Measurements from ENCODE around the gene TPCN2. TPM values are rescaled to one million over a fixed set of nuclear protein-coding genes. Genes with fewer than 3 reads are reported as not detected.

The TPCN2 gene
- total RNA-seq, 4 donors from 2014 or later = 18.7 to 34.5 (median 24.7) TPM

DNA sequence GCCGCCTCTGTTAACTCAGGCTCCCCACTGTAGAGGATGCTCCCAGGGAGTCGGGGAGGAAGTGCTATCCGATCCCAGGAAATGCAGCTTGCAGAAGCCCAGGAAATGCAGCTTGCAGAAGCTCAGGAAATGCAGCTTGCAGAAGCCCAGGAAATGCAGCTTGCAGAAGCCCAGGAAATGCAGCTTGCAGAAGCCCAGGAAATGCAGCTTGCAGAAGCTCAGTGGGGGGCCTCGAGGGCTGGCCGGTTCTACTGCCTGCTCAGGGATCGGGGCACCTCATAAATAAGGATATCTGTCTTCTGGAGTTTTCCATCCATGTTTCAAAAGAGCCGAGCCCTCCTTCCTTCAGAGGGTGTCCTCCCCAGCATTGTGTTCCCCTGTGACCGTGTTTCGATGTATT, 81.9 kb downstream of the TPCN2 start:
- H3K4me3 ChIP-seq = no peak overlapping the region
- intact Hi-C loops (cut with DNase I) = loop anchor here (5.0 to 10.0 kb wide), 2 partner anchors 154 to 512 kb away; partner anchors contain the start of gene CCND1
- H3K27me3 ChIP-seq = no peaks in the 10 kb centered on the region
- DNase-seq (ENCODE audit: extremely low spot score) = no peak
- peak overlapping the region in 1 of 4 donors; percentile 48 for H3K27ac ChIP-seq (replicated peaks in 1 of 4)
- peaks cover 21 to 28% (median 23%) of the 10 kb centered on the region in 4 donors for H3K4me1 ChIP-seq
- H3K9me3 ChIP-seq = peaks cover 0 to 4% (median 2%) of the 10 kb centered on the region in 4 donors
- 68% methylated on average over 7 of the region's 9 CpGs for WGBS
- no peak for TF ChIP-seq EP300 (IDR thresholded peaks at IDR 0.05)
- TF ChIP-seq, protein P1, sequence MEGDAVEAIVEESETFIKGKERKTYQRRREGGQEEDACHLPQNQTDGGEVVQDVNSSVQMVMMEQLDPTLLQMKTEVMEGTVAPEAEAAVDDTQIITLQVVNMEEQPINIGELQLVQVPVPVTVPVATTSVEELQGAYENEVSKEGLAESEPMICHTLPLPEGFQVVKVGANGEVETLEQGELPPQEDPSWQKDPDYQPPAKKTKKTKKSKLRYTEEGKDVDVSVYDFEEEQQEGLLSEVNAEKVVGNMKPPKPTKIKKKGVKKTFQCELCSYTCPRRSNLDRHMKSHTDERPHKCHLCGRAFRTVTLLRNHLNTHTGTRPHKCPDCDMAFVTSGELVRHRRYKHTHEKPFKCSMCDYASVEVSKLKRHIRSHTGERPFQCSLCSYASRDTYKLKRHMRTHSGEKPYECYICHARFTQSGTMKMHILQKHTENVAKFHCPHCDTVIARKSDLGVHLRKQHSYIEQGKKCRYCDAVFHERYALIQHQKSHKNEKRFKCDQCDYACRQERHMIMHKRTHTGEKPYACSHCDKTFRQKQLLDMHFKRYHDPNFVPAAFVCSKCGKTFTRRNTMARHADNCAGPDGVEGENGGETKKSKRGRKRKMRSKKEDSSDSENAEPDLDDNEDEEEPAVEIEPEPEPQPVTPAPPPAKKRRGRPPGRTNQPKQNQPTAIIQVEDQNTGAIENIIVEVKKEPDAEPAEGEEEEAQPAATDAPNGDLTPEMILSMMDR (IDR thresholded peaks at IDR 0.05) = no peak
- TF ChIP-seq POLR2A (IDR thresholded peaks at IDR 0.05; ENCODE audit: low read depth) = no peak
- TF ChIP-seq POLR2AphosphoS5 (IDR thresholded peaks at IDR 0.05) = no peak
- H3K36me3 ChIP-seq = peaks cover 0 to under 1% (median 0%) of the 10 kb centered on the region in 4 donors

- 67% methylated on average over 3 of the region's 11 CpGs for WGBS
- H3K9me3 ChIP-seq = peaks cover 0 to 4% (median 2%) of the 10 kb centered on the region in 4 donors
Measured at GRCh38 chr11:69131121-69131566, 82.4 kb downstream of the TPCN2 start.

DNA sequence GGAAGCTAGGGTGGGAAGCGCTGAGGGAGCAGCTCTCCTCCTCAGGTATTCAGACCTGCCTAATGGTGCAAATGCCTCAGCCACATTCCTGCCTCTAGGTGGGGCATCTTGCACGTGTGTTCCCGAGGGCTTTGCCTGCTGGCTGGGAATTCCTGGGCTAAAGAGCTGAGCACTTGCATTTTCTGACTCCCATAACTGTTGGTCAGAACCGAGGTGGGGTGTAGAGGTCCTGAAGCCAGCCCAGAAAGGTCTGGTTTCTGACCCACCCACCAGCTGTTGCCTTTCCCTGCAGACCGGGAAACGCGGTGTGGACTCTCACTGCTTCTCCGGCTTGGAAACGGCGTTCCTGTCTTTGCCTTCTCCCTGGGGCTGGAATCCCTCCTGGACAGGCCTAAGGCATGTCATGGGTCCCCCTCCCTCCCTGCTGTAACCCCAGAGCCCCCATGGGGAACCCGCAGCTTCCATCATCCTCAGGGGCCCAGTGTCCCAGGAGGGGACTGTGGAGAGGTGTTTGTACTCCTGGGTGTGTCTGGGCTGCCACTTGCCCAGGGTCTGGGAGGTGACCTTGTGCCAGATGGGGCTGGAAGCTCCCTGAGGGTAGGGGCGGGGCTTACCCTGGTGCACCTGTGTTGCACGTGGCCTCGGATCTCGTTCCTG, 83.0 kb downstream of the TPCN2 start:
- WGBS = 42% methylated on average over 11 of the region's 15 CpGs
- H3K27me3 ChIP-seq = no peaks in the 10 kb centered on the region
- TF ChIP-seq POLR2AphosphoS5 (IDR thresholded peaks at IDR 0.05) (peak; percentile 45 to 72), EP300 (IDR thresholded peaks at IDR 0.05) (no peak), POLR2A (IDR thresholded peaks at IDR 0.05; ENCODE audit: low read depth) (no peak)
- TF ChIP-seq, protein P1 (IDR thresholded peaks at IDR 0.05) = peak; percentile 69 to 89 (median 86)
- H3K4me3 ChIP-seq = no peak overlapping the region
- H3K9me3 ChIP-seq = peaks cover 0 to 4% (median 2%) of the 10 kb centered on the region in 4 donors
- no peak for DNase-seq (ENCODE audit: extremely low spot score)
- intact Hi-C loops (cut with DNase I) = loop anchor here (5.0 to 10.0 kb wide), 2 partner anchors 153 to 511 kb away; partner anchors contain the start of gene CCND1
- H3K27ac ChIP-seq (replicated peaks in 1 of 4) = no peak overlapping the region
- H3K36me3 ChIP-seq = peaks cover 0 to 12% (median 3%) of the 10 kb centered on the region in 4 donors
- H3K4me1 ChIP-seq = peaks cover 15 to 19% (median 18%) of the 10 kb centered on the region in 4 donors

More at GRCh38 chr11:69131121-69131566, 82.4 kb downstream of the TPCN2 start:
- intact Hi-C loops (cut with DNase I) = loop anchor here (5.0 to 10.0 kb wide), 2 partner anchors 154 to 511 kb away; partner anchors contain the start of gene CCND1
- H3K27me3 ChIP-seq = no peaks in the 10 kb centered on the region
- no peak for DNase-seq (ENCODE audit: extremely low spot score)
- TF ChIP-seq POLR2A (IDR thresholded peaks at IDR 0.05; ENCODE audit: low read depth) (no peak), POLR2AphosphoS5 (IDR thresholded peaks at IDR 0.05) (no peak), EP300 (IDR thresholded peaks at IDR 0.05) (no peak)
- TF ChIP-seq, protein P1 (IDR thresholded peaks at IDR 0.05) = no peak
- peak overlapping the region in 1 of 4 donors; percentile 48 for H3K27ac ChIP-seq (replicated peaks in 1 of 4)
- H3K4me1 ChIP-seq = peaks cover 21 to 25% (median 23%) of the 10 kb centered on the region in 4 donors
- H3K4me3 ChIP-seq = no peak overlapping the region
- H3K36me3 ChIP-seq = peaks cover 0 to 6% (median 0%) of the 10 kb centered on the region in 4 donors

GRCh38 chr11:69132301-69132670, 83.6 kb downstream of the TPCN2 start:
- Histone ChIP-seq H3K4me1 (peaks cover 10 to 16% (median 13%) of the 10 kb centered on the region in 4 donors), H3K36me3 (peaks cover 0 to 16% (median 7%) of the 10 kb centered on the region in 4 donors), H3K27ac (replicated peaks in 1 of 4) (no peak overlapping the region), H3K9me3 (peaks cover 0 to 4% (median 2%) of the 10 kb centered on the region in 4 donors), H3K27me3 (no peaks in the 10 kb centered on the region), H3K4me3 (no peak overlapping the region)
- TF ChIP-seq POLR2AphosphoS5 (IDR thresholded peaks at IDR 0.05) (no peak), POLR2A (IDR thresholded peaks at IDR 0.05; ENCODE audit: low read depth) (no peak), EP300 (IDR thresholded peaks at IDR 0.05) (no peak)
- TF ChIP-seq, protein P1 (IDR thresholded peaks at IDR 0.05) = no peak
- 81% methylated on average over 4 of the region's 7 CpGs for WGBS
- intact Hi-C loops (cut with DNase I) = loop anchor here (5.0 to 10.0 kb wide), 2 partner anchors 153 to 510 kb away; partner anchors contain the start of gene CCND1
- DNase-seq (ENCODE audit: extremely low spot score) = no peak

Measured in esophagus muscularis mucosa (tissue), 4 donors.